Astrocyte of the cerebellum (primary cell): ENCODE measurements around the gene MAPK1IP1L.

Experiments used
- DNase-seq: peaks from one replicate; pipeline ENCODE4 v3.0.0-alpha.2; 2011; ENCODE audit warnings: low read depth
- H3K4me3 ChIP-seq: 2 replicates; pipeline ENCODE4 v1.5.1; 2011; ENCODE audit warnings: mild to moderate bottlenecking, low read depth, low read length, moderate library complexity
- CTCF ChIP-seq: IDR thresholded peaks from 2 replicates; pipeline ENCODE4 v1.5.1; 2012; ENCODE audit warnings: low read length, low read depth, moderate library complexity, mild to moderate bottlenecking; ENCODE audit errors: missing control alignments
- in situ Hi-C: cut with HindIII; loops from 2 replicates; pipeline ENCODE4 v1.10.0; 2017; ENCODE audit warnings: low sequenced_read_pairs

MAPK1IP1L gene

DNA sequence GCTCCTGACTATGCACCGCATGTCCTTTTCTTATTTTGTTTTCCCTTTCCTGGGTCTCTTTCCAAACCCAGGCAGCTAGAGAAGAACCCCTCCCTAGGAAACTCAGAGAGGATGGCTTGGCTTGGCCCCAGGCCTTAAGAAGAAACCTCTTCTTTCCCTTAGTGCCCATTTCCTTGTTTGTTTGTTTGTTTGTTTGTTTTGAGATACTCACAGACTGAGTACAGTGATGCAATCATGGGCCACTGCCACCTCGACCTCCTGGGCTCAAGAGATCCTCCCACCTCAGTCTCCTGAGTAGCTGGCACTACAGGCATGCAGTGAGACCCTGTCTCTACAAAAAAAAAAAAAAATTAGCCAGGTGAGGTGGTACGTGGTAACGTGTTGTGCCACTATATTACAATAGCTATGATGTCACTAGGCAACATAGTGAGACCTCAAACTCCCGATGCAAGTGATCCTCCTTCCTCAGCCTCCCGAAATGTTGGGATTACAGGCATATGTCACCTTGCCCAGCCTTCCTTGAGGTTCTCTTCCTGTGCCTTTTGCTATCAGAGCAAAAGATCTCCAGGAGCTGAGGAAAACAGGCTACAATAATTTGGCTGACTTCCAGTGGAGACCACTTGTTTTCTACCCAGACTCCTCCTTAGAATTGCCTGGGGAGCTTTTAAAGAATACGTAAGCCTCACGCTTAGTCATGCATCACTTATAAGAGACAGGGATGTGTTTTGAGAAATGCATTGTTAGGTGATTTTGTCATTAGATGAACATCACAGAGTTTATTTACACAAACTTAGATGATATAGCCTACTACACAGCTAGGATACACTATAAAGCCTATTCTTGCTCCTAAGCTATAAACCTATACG is 43.1 kb downstream of the MAPK1IP1L start:
- no peak for DNase-seq
- in situ Hi-C loops, result no loop called here
- TF ChIP-seq CTCF, result no peak
- H3K4me3 ChIP-seq, result no peak overlapping the region

DNA sequence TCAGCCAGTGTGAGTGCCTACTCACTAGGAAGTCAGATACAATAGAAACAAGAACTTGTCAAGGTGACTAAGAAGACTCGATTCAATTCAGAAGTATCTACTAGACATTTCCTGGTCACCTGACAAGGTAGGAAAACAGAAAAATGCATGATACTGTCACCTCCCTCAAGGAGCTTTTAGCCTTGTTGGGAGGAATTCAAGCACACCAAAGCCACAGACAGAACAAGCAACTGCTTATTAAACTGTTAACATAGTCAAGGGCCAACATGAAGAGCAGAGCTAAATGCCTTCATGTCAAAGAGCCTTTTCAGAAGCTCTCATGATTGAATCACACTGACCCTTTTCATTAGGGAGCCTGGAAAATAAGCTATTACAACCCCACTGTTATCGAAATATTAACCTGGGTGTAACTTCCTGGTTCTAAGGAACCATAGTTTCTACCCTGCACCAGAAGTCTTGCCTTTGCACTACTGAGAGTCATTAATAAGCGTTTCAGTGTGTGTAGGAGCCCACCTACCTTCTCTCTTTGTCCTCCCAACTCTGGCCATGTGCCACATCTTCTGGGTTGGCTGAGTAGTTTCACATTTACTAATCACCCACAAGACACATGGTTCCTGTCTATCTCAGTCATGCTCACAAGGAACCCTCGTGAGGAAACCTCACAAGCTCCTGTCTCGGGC is 46.6 kb downstream of the MAPK1IP1L start:
- in situ Hi-C loops, result no loop called here
- DNase-seq, result no peak

DNA sequence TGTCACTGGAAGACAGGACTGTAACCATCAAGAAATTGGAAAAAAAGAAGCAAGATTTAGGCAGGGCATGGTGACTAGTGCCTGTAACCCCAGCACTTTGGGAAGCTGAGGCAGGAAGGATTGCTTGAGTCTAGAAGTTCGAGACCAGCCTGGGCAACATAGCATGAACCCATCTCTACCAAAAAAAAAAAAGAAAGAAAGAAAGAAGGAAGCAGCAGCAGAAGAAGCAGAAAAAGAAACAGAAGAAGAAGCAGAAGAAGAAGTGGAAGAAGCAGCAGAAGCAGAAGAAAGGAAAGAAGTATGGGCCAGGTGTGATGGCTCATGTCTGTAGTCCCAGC is 47.1 kb downstream of the MAPK1IP1L start:
- no peak for TF ChIP-seq CTCF
- in situ Hi-C loops, result no loop called here
- no peak overlapping the region for H3K4me3 ChIP-seq
- no peak for DNase-seq

More for the DNA sequence above, 46.6 kb downstream of the MAPK1IP1L start:
- no peak for TF ChIP-seq CTCF
- H3K4me3 ChIP-seq, result no peak overlapping the region

GRCh38 chr14:55099756-55100155 is 48.3 kb downstream of the MAPK1IP1L start:
- no peak overlapping the region for H3K4me3 ChIP-seq
- no peak for DNase-seq
- TF ChIP-seq CTCF, result no peak
- in situ Hi-C loops, result no loop called here

- H3K4me3 ChIP-seq, result no peak overlapping the region
- in situ Hi-C loops, result no loop called here
- no peak for DNase-seq
- no peak for TF ChIP-seq CTCF
These were observed 50.3 kb downstream of the MAPK1IP1L start for GRCh38 chr14:55101698-55102097.

GRCh38 chr14:55102141-55102621 is 50.7 kb downstream of the MAPK1IP1L start:
- in situ Hi-C loops, result no loop called here
- no peak overlapping the region for H3K4me3 ChIP-seq
- no peak for TF ChIP-seq CTCF
- DNase-seq, result peak; percentile 98
